ENCODE measurements around the gene MAP6. TPM values are rescaled to one million over a fixed set of nuclear protein-coding genes. Genes with fewer than 3 reads are reported as not detected.

MAP6 gene
- total and polyA plus RNA-seq, 2 of the 13 experiments (the other 11 are each of a cell fraction or from before 2014, with no cell fraction given), result 0.04 TPM; not detected in 1

- peaks cover 7% of the 10 kb centered on the region; the same call in 1 of the 2 replicates for H3K4me1 ChIP-seq (ENCODE audit: insufficient read depth, low read length)
- no peaks in the 10 kb centered on the region for H3K9me3 ChIP-seq (ENCODE audit: low read length)
- FAIRE-seq, result no peak
- no peak overlapping the region for H2AFZ ChIP-seq (ENCODE audit: low read length)
- DNase-seq (ENCODE audit: low spot score), result no peak
- no peak overlapping the region for H3K9ac ChIP-seq (ENCODE audit: insufficient read depth, low read depth, low read length)
- in situ Hi-C loops (cut with HindIII; ENCODE audit: extremely low pct_ligation_motif_present, low pct_unique_long_range_greater_than_20kb) (no loop called here), intact Hi-C loops (cut with micrococcal nuclease; ENCODE audit: unreplicated experiment) (no loop called here)
- ChIA-PET POLR2A (no interaction called here), CTCF (ENCODE audit: low intra/inter-chr PET ratio, low total read pairs) (no interaction called here)
- H3K27ac ChIP-seq (ENCODE audit: extremely low read length, insufficient read depth, low read length), result no peak overlapping the region
- no peak for TF ChIP-seq ZBTB2 (CRISPR knock-in tag; IDR thresholded peaks at IDR 0.05; ENCODE audit: low read depth)
- TF ChIP-seq PBX2 (CRISPR knock-in tag; IDR thresholded peaks at IDR 0.05), result no peak
- no peak for TF ChIP-seq ZNF263 (CRISPR knock-in tag; IDR thresholded peaks at IDR 0.05)
- no peak for TF ChIP-seq SMC3 (IDR thresholded peaks at IDR 0.05; ENCODE audit: low read length)
- TF ChIP-seq TRIM22 (IDR thresholded peaks at IDR 0.05), result no peak
- TF ChIP-seq KAT2B (IDR thresholded peaks at IDR 0.05; ENCODE audit: borderline replicate concordance, low read depth, low read length), result no peak
- TF ChIP-seq ARID2 (CRISPR knock-in tag; IDR thresholded peaks at IDR 0.05; ENCODE audit: borderline replicate concordance), result no peak
- TF ChIP-seq KMT2A (CRISPR knock-in tag; IDR thresholded peaks at IDR 0.05), result no peak
- no peaks in the 10 kb centered on the region for H3K79me2 ChIP-seq (ENCODE audit: insufficient read depth, low read length)
- H3K4me3 ChIP-seq (replicated peaks in 1 of 3; ENCODE audit: insufficient read depth in 1 of 3, low read depth in 2 of 3, low read length in 3 of 3), result no peak overlapping the region
- peaks cover 6 to 63% of the 10 kb centered on the region in 2 experiments; a peak in 4 of 5 replicates for H3K27me3 ChIP-seq (ENCODE audit: control insufficient read depth in 1 of 2, insufficient read depth in 2 of 2, low read length in 2 of 2)
- ATAC-seq, result no peak
- H3K4me2 ChIP-seq (ENCODE audit: low read depth, low read length), result no peak overlapping the region
- no peaks in the 10 kb centered on the region; the same call in 1 of the 2 replicates for H4K20me1 ChIP-seq (ENCODE audit: insufficient read depth, low read length)
- no peaks in the 10 kb centered on the region for H3K36me3 ChIP-seq (replicated peaks in 1 of 2; ENCODE audit: control insufficient read depth in 1 of 2, insufficient read depth in 2 of 2, low read length in 2 of 2)
- BruUV-seq (replicated peaks), result no TSS peak
- 37% methylated on average over 3 of the region's 3 CpGs for WGBS (ENCODE audit: low lambda C conversion rate)
Observed at GRCh38 chr11:75665990-75666389, 2.8 kb downstream of the MAP6 start.
